Endothelial cell (in vitro differentiated cells): ENCODE results near the gene TUBB2B. TPM values are rescaled to one million over a fixed set of nuclear protein-coding genes. Genes with fewer than 3 reads are reported as not detected.

Experiments used
- DNase-seq: peaks from one replicate; pipeline ENCODE4 v3.0.0; 2021; ENCODE audit warnings: low spot score
- H3K27ac Mint-ChIP-seq: one replicate; pipeline ENCODE4 v1.8.0; 2021; ENCODE audit warnings: mixed read lengths, inconsistent platforms; ENCODE audit not compliant: unreplicated experiment
- H3K27me3 Mint-ChIP-seq: one replicate; pipeline ENCODE4 v1.8.0; 2021; ENCODE audit warnings: mild to moderate bottlenecking, moderate library complexity, mixed read lengths, inconsistent platforms; ENCODE audit not compliant: unreplicated experiment
- H3K36me3 Mint-ChIP-seq: one replicate; pipeline ENCODE4 v1.8.0; 2021; ENCODE audit warnings: mild to moderate bottlenecking, low read depth, mixed read lengths, inconsistent platforms; ENCODE audit not compliant: unreplicated experiment
- H3K4me1 Mint-ChIP-seq: one replicate; pipeline ENCODE4 v1.8.0; 2021; ENCODE audit warnings: mild to moderate bottlenecking, mixed read lengths, inconsistent platforms; ENCODE audit not compliant: unreplicated experiment
- H3K4me3 Mint-ChIP-seq: one replicate; pipeline ENCODE4 v1.8.0; 2021; ENCODE audit warnings: mild to moderate bottlenecking, mixed read lengths, inconsistent platforms; ENCODE audit not compliant: unreplicated experiment
- H3K9me3 Mint-ChIP-seq: one replicate; pipeline ENCODE4 v1.8.0; 2021; ENCODE audit warnings: mixed read lengths, inconsistent platforms; ENCODE audit not compliant: unreplicated experiment
- total RNA-seq: library from RNA; stranded (reverse); fragmentation: NEBNext Ultra II Directional; extraction: Animal tissue kit (Norgen Biotek cat#: 25700); gene quantifications from one replicate; pipeline ENCODE4 v1.2.1, GENCODE V29; 2021; ENCODE audit not compliant: unreplicated experiment
- TF ChIP-seq, protein P1 (sequence below): fragments of 200-600 bp; sonication (generic); IDR thresholded peaks from one replicate; pipeline ENCODE4 v1.5.0; 2021; ENCODE audit warnings: antibody characterized with exemption; ENCODE audit not compliant: unreplicated experiment

The TUBB2B gene
- total RNA-seq, 1 donor from 2014 or later, result 93.2 TPM

GRCh38 chr6:3229566-3230178 lies 2.2 kb upstream of the TUBB2B start:
- Mint-ChIP-seq H3K27me3 (peaks cover 24% of the 10 kb centered on the region), H3K9me3 (no peaks in the 10 kb centered on the region), H3K4me1 (peaks cover 26% of the 10 kb centered on the region), H3K4me3 (peak overlapping the region; percentile 71), H3K27ac (no peak overlapping the region), H3K36me3 (no peaks in the 10 kb centered on the region)
- DNase-seq, result peak; percentile 33
- TF ChIP-seq, protein P1, sequence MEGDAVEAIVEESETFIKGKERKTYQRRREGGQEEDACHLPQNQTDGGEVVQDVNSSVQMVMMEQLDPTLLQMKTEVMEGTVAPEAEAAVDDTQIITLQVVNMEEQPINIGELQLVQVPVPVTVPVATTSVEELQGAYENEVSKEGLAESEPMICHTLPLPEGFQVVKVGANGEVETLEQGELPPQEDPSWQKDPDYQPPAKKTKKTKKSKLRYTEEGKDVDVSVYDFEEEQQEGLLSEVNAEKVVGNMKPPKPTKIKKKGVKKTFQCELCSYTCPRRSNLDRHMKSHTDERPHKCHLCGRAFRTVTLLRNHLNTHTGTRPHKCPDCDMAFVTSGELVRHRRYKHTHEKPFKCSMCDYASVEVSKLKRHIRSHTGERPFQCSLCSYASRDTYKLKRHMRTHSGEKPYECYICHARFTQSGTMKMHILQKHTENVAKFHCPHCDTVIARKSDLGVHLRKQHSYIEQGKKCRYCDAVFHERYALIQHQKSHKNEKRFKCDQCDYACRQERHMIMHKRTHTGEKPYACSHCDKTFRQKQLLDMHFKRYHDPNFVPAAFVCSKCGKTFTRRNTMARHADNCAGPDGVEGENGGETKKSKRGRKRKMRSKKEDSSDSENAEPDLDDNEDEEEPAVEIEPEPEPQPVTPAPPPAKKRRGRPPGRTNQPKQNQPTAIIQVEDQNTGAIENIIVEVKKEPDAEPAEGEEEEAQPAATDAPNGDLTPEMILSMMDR, result no peak

GRCh38 chr6:3228771-3229565 lies 1.5 kb upstream of the TUBB2B start:
- peaks cover 28% of the 10 kb centered on the region for H3K27me3 Mint-ChIP-seq
- H3K4me3 Mint-ChIP-seq, result peak overlapping the region; percentile 91
- H3K4me1 Mint-ChIP-seq, result peaks cover 30% of the 10 kb centered on the region
- peaks cover 4% of the 10 kb centered on the region for H3K36me3 Mint-ChIP-seq
- no peaks in the 10 kb centered on the region for H3K9me3 Mint-ChIP-seq
- H3K27ac Mint-ChIP-seq, result peak overlapping the region; percentile 80
- TF ChIP-seq, protein P1, result no peak
- peak; percentile 22 for DNase-seq

DNA sequence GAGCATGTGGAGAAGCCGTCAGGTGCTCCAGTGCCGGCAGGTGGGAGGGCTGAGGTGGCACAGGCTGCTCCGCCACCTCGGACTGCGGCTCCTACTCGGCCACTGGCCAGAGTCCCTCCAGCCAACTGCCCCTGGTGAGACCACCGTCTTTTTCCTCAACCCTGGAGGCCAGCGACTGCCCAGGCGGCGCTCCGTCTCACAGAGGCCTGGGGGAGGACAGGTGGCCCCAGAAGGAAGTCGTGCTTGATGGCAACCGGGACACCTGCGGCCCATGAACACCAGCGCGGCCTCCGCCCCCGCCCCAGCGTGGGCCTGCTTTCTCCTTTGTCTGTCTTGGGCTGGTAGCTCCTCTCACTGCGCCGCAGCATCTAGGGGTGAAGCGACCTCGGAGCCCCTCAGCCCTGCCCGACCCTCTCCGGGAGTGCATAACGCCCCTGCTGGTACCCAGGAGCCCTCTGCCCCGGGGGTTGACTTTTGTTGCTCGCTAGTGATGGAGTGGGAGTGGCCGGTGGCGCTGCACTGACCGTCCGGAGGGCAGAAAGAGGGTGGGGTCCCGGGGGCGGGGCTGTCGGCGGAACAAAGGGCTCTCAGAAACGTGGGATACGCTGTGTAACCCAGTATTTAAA lies 706 bp upstream of the TUBB2B start:
- TF ChIP-seq, protein P1, result no peak
- Mint-ChIP-seq H3K36me3 (peaks cover 7% of the 10 kb centered on the region), H3K4me3 (peak overlapping the region; percentile 90), H3K27me3 (peaks cover 28% of the 10 kb centered on the region), H3K9me3 (no peaks in the 10 kb centered on the region), H3K27ac (no peak overlapping the region), H3K4me1 (peaks cover 33% of the 10 kb centered on the region)
- DNase-seq, result peak; percentile 24

- Mint-ChIP-seq H3K9me3 (no peaks in the 10 kb centered on the region), H3K36me3 (peaks cover 13% of the 10 kb centered on the region), H3K4me1 (peaks cover 26% of the 10 kb centered on the region), H3K27ac (peak overlapping the region; percentile 61), H3K4me3 (peak overlapping the region; percentile 91), H3K27me3 (peaks cover 28% of the 10 kb centered on the region)
- TF ChIP-seq, protein P1, result no peak
- peak; percentile 51 for DNase-seq
Measured at GRCh38 chr6:3226481-3227362, 731 bp downstream of the TUBB2B start.
